MG63 (cell line): ENCODE results near the gene SYF2. TPM values are rescaled to one million over a fixed set of nuclear protein-coding genes. Genes with fewer than 3 reads are reported as not detected.

ENCODE experiments used
- DNase-seq: peaks from one replicate; pipeline ENCODE4 v3.0.0-alpha.2; 2020
- H3K27me3 ChIP-seq: fragments of 250-450 bp; sonication (Bioruptor Pico); 2 replicates; pipeline ENCODE4 v1.5.1; 2020; ENCODE audit warnings: mild to moderate bottlenecking, moderate library complexity
- H3K36me3 ChIP-seq: fragments of 250-450 bp; sonication (Bioruptor Pico); 2 replicates; pipeline ENCODE4 v1.5.1; 2020; ENCODE audit warnings: mild to moderate bottlenecking, moderate library complexity
- H3K4me3 ChIP-seq: fragments of 250-450 bp; sonication (Bioruptor Pico); 2 replicates; pipeline ENCODE4 v1.5.1; 2020; ENCODE audit warnings: mild to moderate bottlenecking, moderate library complexity
- H3K9me3 ChIP-seq: fragments of 250-450 bp; sonication (Bioruptor Pico); 2 replicates; pipeline ENCODE4 v1.5.1; 2020; ENCODE audit warnings: mild to moderate bottlenecking, moderate library complexity
- total RNA-seq: library from RNA; depleted of rRNA; stranded (reverse); fragments of >200 nt; shearing (Covaris generic); gene quantifications from 2 replicates; pipeline ENCODE4 v1.2.3, GENCODE V29; 2014; ENCODE audit warnings: low replicate concordance; rRNA removed

The SYF2 gene
- total RNA-seq, 1 experiment from 2014 or later: 37.8 TPM

DNA sequence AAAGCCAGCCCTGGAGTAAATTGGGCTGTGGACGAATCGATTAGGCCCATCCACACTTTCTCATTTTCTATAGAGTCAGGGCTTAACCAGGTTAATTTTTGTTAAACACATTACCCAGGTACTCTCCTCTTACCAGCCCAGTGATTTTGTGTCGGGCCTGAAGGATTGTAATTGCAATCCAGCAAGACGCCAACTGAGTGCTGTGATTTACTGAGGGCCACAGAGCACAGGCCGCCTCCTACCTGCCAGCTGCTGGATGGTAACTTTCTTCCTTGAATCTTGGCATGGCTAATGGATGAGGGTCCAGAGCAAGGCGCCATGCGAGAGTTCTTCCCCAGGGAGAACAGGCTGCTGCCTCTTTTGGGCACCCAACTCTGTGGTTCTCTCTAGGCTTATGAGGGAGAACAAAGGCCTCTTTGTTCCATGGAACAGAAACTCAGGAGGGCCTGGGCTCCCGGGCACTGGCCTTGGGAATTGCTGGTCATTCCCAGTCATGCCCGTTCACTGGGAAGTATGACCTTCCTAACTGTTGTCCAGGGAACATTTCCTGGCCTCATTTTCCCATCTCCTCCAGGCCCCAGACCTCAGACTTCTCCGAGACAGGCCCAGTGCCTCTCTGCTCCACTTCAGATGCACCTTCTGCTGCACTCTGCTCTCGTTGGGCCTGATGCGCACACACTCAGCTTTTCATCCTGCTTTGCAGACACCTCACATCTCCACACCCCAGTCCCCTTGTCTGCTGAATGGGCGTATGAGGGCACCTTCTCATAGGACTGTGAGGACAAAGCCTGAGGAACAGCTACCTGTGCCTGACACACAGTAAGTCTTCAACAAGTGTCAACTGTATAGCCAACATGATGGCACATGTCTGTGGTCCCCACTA, 57.3 kb downstream of the SYF2 start:
- Histone ChIP-seq H3K4me3 (no peak overlapping the region), H3K36me3 (no peaks in the 10 kb centered on the region), H3K9me3 (no peaks in the 10 kb centered on the region), H3K27me3 (no peaks in the 10 kb centered on the region)
- DNase-seq: no peak

DNA sequence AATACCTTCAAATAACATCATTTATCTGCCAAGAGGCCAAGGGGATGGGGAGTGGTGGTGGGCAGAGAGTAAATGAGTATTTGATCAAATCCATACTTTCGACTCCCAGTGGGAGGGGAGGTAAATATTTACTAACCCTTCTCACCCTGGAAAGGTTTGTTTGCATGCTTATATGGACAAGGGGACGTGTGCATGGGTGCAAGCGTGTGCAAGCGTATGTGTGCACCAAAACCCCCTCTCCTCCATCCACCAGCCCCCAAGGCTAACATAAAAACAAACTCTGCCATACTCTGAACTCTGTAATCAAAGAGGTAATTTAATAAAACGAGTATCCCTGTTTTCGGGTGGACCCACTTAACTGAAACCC, 58.0 kb downstream of the SYF2 start:
- Histone ChIP-seq H3K4me3 (no peak overlapping the region), H3K27me3 (no peaks in the 10 kb centered on the region), H3K36me3 (no peaks in the 10 kb centered on the region), H3K9me3 (no peaks in the 10 kb centered on the region)
- no peak for DNase-seq

DNA sequence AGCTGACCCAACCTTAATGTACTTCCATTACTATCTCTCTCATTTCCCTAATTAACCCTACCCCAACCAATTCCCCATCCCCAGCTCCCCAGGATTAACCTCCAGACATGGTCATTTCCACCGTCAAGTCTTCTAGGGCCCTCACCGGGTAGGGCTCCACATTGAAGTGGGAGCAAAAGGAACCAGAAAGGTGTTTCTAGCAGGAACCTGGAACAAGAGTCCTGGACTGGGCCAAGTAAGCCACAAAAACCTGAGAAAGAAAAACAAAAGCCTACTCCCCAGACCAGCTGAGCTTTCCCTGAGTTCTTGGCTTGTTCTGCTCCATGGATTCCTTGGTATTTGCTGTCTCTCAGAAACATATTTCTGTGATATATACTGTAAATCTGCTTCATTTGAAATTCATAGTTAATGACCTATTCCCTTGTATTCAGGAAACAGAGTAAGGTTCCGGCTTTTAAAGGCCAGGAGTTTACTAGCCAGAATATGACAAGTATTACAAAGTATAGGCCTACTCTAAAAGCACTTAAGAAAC, 58.4 kb downstream of the SYF2 start:
- no peaks in the 10 kb centered on the region for H3K36me3 ChIP-seq
- H3K27me3 ChIP-seq: no peaks in the 10 kb centered on the region
- no peaks in the 10 kb centered on the region for H3K9me3 ChIP-seq
- DNase-seq: no peak
- no peak overlapping the region for H3K4me3 ChIP-seq

Other genes with a start within 250 kb of the SYF2 start
- 36.4 and 44.5 TPM in 2 replicates for gene RSRP1, start 15.0 kb upstream of the SYF2 start, total RNA-seq
- gene RHD, start 40.0 kb upstream of the SYF2 start, total RNA-seq: not detected in 2 replicates
- gene TMEM50A, start 105.8 kb upstream of the SYF2 start, total RNA-seq: 66.1 and 82.2 TPM in 2 replicates
- gene RHCE, start 188.3 kb upstream of the SYF2 start, total RNA-seq: 0.36 TPM in 1 of 2 replicates, not detected in the other
- gene MACO1, start 198.4 kb upstream of the SYF2 start, total RNA-seq: 22.6 and 25.8 TPM in 2 replicates